ENCODE data around the gene TMEM250.

Gene TMEM250

GRCh38 chr9:136147890-136148714, 29.4 kb upstream of the TMEM250 start:
- Histone ChIP-seq H3K4me3 (ENCODE audit: low read length in 2 of 2) (no peak overlapping the region), H3K4me1 (ENCODE audit: control insufficient read depth in 2 of 2, insufficient read depth in 2 of 2, low read length in 2 of 2) (no peaks in the 10 kb centered on the region), H3K27me3 (ENCODE audit: control insufficient read depth in 2 of 2, insufficient read depth in 2 of 2, low read length in 2 of 2) (peaks cover 4 to 11% of the 10 kb centered on the region in 2 donors), H3K9me3 (ENCODE audit: control insufficient read depth in 2 of 2, low read length in 2 of 2) (no peaks in the 10 kb centered on the region), H3K9ac (ENCODE audit: low read depth in 1 of 2, low read length in 2 of 2) (no peak overlapping the region), H3K27ac (ENCODE audit: low read depth in 2 of 2, low read length in 2 of 2) (no peak overlapping the region), H3K36me3 (ENCODE audit: control insufficient read depth in 2 of 2, insufficient read depth in 2 of 2, low read length in 2 of 2) (no peaks in the 10 kb centered on the region)

DNA sequence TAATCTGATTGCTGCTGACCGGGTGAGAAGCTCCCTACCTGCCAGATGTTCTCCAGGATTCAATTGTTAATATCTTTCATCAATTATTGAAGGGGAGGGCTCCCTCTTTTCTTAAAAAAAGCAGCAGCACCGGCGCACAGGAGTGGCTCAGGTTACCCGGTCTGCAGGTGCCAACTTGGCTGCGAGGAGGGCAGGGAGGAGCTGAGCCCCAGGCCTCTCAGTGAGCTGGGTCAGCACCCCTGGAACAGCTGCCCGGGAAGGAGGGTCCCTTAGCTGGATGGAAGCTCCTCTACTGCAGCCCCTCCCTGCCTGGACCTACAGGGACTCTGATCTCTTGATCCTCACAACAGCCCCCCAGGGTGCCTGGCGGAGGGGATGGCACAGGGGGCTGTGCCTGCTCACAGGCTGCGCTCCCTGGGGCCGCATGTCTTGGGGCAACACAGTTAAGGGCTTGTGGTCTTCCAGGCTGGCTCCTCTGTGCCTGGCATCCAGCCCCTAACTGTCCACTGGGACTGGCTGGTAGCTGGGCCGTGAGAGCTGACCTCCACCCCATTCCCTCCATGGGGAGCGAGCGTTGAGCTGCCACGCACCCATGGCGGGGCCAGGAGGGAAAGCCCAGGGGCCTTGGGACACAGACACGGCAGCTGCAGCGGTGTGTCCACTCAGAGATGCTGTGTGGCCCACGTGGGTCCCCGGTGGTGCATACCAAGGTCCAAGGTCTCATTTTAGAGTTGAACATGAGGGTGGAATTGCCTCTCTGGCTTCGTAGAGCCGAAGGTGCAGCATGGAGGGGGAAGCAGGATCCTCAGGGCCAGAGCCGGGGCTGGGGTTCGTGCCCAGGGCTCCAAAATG, 28.6 kb upstream of the TMEM250 start:
- Histone ChIP-seq H3K36me3 (ENCODE audit: control insufficient read depth in 2 of 2, insufficient read depth in 2 of 2, low read length in 2 of 2) (no peaks in the 10 kb centered on the region), H3K4me1 (ENCODE audit: control insufficient read depth in 2 of 2, insufficient read depth in 2 of 2, low read length in 2 of 2) (no peaks in the 10 kb centered on the region), H3K9ac (ENCODE audit: low read depth in 1 of 2, low read length in 2 of 2) (no peak overlapping the region), H3K9me3 (ENCODE audit: control insufficient read depth in 2 of 2, low read length in 2 of 2) (no peaks in the 10 kb centered on the region), H3K27me3 (ENCODE audit: control insufficient read depth in 2 of 2, insufficient read depth in 2 of 2, low read length in 2 of 2) (peaks cover 4 to 13% of the 10 kb centered on the region in 2 donors), H3K4me3 (ENCODE audit: low read length in 2 of 2) (no peak overlapping the region), H3K27ac (ENCODE audit: low read depth in 2 of 2, low read length in 2 of 2) (no peak overlapping the region)

DNA sequence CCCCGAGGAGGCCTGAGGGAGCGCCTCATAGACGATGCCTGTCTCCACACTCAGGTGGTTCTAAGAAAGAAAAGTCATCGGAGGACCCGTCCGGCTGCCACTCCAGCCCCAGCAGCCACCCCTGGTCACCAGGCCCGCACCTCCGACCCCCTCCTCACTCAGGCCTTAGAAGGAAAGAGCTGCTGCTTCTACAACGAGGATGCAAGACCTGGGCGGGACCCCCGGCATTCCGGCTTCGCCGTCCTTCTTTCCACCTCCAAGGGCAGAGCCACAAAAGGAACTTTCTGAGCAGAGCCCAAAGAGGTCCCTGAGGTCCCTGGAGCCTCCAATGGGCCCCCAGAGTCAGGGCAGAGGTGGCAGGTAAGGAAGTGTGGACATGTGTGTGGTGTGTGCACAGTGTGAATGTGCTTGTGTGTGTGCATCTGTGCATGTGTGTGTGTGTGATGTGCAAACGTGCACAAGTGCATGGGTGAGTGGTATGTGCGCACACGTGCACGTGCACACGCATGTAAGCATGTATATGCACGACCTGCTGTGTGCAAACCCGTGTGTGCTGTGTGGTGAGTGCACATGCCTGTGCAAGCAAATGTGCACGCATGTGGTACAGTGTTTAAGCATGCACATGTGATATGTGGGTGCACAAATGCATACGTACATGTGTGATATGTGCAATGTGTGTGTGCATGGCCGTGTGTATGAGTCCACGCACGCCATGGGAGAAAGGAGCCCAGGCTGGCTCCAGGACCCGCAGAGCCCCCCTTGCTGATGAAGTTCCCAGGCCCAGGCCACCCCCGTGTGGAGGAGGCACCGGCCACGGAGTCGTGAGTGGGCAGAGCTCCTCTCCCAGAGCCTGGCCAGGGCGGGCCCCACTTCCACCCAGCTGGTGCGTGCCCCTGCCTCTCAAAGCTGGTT, 27.7 kb upstream of the TMEM250 start:
- Histone ChIP-seq H3K9me3 (ENCODE audit: control insufficient read depth in 2 of 2, low read length in 2 of 2) (no peaks in the 10 kb centered on the region), H3K4me3 (ENCODE audit: low read length in 2 of 2) (no peak overlapping the region), H3K36me3 (ENCODE audit: control insufficient read depth in 2 of 2, insufficient read depth in 2 of 2, low read length in 2 of 2) (no peaks in the 10 kb centered on the region), H3K27ac (ENCODE audit: low read depth in 2 of 2, low read length in 2 of 2) (no peak overlapping the region), H3K4me1 (ENCODE audit: control insufficient read depth in 2 of 2, insufficient read depth in 2 of 2, low read length in 2 of 2) (no peaks in the 10 kb centered on the region), H3K9ac (ENCODE audit: low read depth in 1 of 2, low read length in 2 of 2) (no peak overlapping the region), H3K27me3 (ENCODE audit: control insufficient read depth in 2 of 2, insufficient read depth in 2 of 2, low read length in 2 of 2) (peaks cover 4 to 13% of the 10 kb centered on the region in 2 donors)

DNA sequence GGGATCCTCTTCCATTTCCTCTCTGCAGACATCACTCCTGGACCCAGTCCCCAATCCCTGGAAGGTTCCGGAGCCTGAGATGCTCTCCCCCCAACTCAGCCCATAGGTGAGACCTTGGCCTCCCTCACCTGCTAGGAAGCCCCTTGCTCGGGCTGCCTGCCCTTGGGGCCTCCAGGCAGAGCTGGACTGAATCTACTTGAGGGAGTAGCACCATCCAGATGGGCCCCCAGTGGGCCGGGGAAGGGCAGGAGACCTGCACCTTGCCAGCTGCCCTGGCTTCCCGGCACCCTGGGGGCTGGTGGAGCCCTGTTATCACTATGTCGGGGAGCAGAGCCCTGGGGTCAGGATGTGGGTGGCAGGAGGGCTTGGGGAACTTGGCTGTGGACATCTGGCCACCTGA, 26.9 kb upstream of the TMEM250 start:
- Histone ChIP-seq H3K9me3 (ENCODE audit: control insufficient read depth in 2 of 2, low read length in 2 of 2) (no peaks in the 10 kb centered on the region), H3K27ac (ENCODE audit: low read depth in 2 of 2, low read length in 2 of 2) (no peak overlapping the region), H3K27me3 (ENCODE audit: control insufficient read depth in 2 of 2, insufficient read depth in 2 of 2, low read length in 2 of 2) (peaks cover 4 to 13% of the 10 kb centered on the region in 2 donors), H3K36me3 (ENCODE audit: control insufficient read depth in 2 of 2, insufficient read depth in 2 of 2, low read length in 2 of 2) (no peaks in the 10 kb centered on the region), H3K4me3 (ENCODE audit: low read length in 2 of 2) (no peak overlapping the region), H3K9ac (ENCODE audit: low read depth in 1 of 2, low read length in 2 of 2) (no peak overlapping the region), H3K4me1 (ENCODE audit: control insufficient read depth in 2 of 2, insufficient read depth in 2 of 2, low read length in 2 of 2) (no peaks in the 10 kb centered on the region)

DNA sequence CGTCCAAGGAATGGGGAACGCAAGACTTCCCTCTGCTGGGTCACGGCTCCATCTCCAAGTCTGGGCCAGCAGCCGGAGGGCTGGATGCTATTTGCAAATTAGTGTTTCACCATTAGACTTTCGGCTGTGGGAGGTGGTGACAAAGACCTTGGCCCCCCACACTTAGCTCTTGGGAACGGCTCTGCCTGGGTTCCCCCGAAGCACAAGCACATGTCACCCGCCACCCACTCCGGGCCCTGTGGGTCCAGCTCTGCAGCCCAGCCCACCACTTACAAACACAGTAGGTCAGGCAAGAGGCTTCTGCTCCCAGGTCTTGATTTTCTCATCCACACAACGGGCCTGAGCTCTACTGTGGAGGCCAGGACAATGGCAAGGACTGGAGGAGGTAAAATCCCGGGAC, 25.8 kb upstream of the TMEM250 start:
- peaks cover 4 to 13% of the 10 kb centered on the region in 2 donors for H3K27me3 ChIP-seq (ENCODE audit: control insufficient read depth in 2 of 2, insufficient read depth in 2 of 2, low read length in 2 of 2)
- no peaks in the 10 kb centered on the region for H3K9me3 ChIP-seq (ENCODE audit: control insufficient read depth in 2 of 2, low read length in 2 of 2)
- H3K36me3 ChIP-seq (ENCODE audit: control insufficient read depth in 2 of 2, insufficient read depth in 2 of 2, low read length in 2 of 2) = no peaks in the 10 kb centered on the region
- no peak overlapping the region for H3K9ac ChIP-seq (ENCODE audit: low read depth in 1 of 2, low read length in 2 of 2)
- no peaks in the 10 kb centered on the region for H3K4me1 ChIP-seq (ENCODE audit: control insufficient read depth in 2 of 2, insufficient read depth in 2 of 2, low read length in 2 of 2)
- no peak overlapping the region for H3K4me3 ChIP-seq (ENCODE audit: low read length in 2 of 2)
- H3K27ac ChIP-seq (ENCODE audit: low read depth in 2 of 2, low read length in 2 of 2) = no peak overlapping the region

- Histone ChIP-seq H3K4me3 (ENCODE audit: low read length in 2 of 2) (no peak overlapping the region), H3K9me3 (ENCODE audit: control insufficient read depth in 2 of 2, low read length in 2 of 2) (no peaks in the 10 kb centered on the region), H3K9ac (ENCODE audit: low read depth in 1 of 2, low read length in 2 of 2) (no peak overlapping the region), H3K27me3 (ENCODE audit: control insufficient read depth in 2 of 2, insufficient read depth in 2 of 2, low read length in 2 of 2) (peaks cover 4 to 13% of the 10 kb centered on the region in 2 donors), H3K4me1 (ENCODE audit: control insufficient read depth in 2 of 2, insufficient read depth in 2 of 2, low read length in 2 of 2) (no peaks in the 10 kb centered on the region), H3K36me3 (ENCODE audit: control insufficient read depth in 2 of 2, insufficient read depth in 2 of 2, low read length in 2 of 2) (no peaks in the 10 kb centered on the region), H3K27ac (ENCODE audit: low read depth in 2 of 2, low read length in 2 of 2) (no peak overlapping the region)
Measured at GRCh38 chr9:136143215-136144001, 24.7 kb upstream of the TMEM250 start.

DNA sequence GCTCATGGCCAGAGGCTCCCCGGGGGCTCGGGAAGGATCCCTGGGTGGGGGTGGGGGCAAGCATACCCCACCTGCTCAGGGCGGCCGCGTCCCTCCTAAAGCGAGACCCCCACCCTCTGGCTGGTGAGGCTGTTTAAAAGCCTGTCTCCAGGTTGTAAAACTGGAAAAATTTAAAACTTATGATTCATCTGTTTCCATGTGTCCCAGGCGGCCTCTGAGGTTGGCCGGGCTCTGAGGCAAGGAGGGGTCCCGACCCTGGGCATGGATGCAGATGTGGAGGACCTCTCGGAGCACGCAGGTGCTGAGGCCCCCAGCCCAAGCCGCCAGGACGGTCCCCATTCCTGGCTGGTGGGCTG, 24.2 kb upstream of the TMEM250 start:
- Histone ChIP-seq H3K27ac (ENCODE audit: low read depth in 2 of 2, low read length in 2 of 2) (no peak overlapping the region), H3K27me3 (ENCODE audit: control insufficient read depth in 2 of 2, insufficient read depth in 2 of 2, low read length in 2 of 2) (peaks cover 2 to 13% of the 10 kb centered on the region in 2 donors), H3K4me1 (ENCODE audit: control insufficient read depth in 2 of 2, insufficient read depth in 2 of 2, low read length in 2 of 2) (no peaks in the 10 kb centered on the region)

DNA sequence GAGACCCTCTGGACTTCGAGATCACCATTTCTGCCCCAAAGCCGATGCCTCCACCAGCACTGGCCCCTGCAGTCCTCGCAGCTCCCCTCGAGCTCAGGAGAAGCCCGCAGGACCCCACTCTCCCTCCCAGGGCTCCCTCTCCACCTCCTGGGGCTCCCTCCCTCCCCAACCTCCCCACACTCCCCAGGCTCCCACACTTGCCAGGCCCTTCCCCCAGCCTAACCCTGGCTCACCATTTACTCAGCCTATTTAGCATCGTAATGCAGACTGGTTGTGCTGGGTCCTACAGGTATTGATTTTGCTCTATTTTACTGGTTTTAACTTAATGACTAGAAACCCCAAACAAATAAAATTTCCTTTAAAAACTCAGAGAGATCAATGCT, 23.7 kb upstream of the TMEM250 start:
- H3K36me3 ChIP-seq (ENCODE audit: control insufficient read depth in 2 of 2, insufficient read depth in 2 of 2, low read length in 2 of 2) = no peaks in the 10 kb centered on the region
- no peak overlapping the region for H3K9ac ChIP-seq (ENCODE audit: low read depth in 1 of 2, low read length in 2 of 2)
- no peak overlapping the region for H3K4me3 ChIP-seq (ENCODE audit: low read length in 2 of 2)
- no peaks in the 10 kb centered on the region for H3K9me3 ChIP-seq (ENCODE audit: control insufficient read depth in 2 of 2, low read length in 2 of 2)
- H3K4me1 ChIP-seq (ENCODE audit: control insufficient read depth in 2 of 2, insufficient read depth in 2 of 2, low read length in 2 of 2) = no peaks in the 10 kb centered on the region
- peaks cover 2 to 13% of the 10 kb centered on the region in 2 donors for H3K27me3 ChIP-seq (ENCODE audit: control insufficient read depth in 2 of 2, insufficient read depth in 2 of 2, low read length in 2 of 2)
- no peak overlapping the region for H3K27ac ChIP-seq (ENCODE audit: low read depth in 2 of 2, low read length in 2 of 2)

More for the DNA sequence above, 24.2 kb upstream of the TMEM250 start:
- no peaks in the 10 kb centered on the region for H3K36me3 ChIP-seq (ENCODE audit: control insufficient read depth in 2 of 2, insufficient read depth in 2 of 2, low read length in 2 of 2)
- H3K9me3 ChIP-seq (ENCODE audit: control insufficient read depth in 2 of 2, low read length in 2 of 2) = no peaks in the 10 kb centered on the region
- no peak overlapping the region for H3K4me3 ChIP-seq (ENCODE audit: low read length in 2 of 2)
- no peak overlapping the region for H3K9ac ChIP-seq (ENCODE audit: low read depth in 1 of 2, low read length in 2 of 2)

GRCh38 chr9:136141682-136142413, 23.2 kb upstream of the TMEM250 start:
- Histone ChIP-seq H3K9ac (ENCODE audit: low read depth in 1 of 2, low read length in 2 of 2) (no peak overlapping the region), H3K4me3 (ENCODE audit: low read length in 2 of 2) (no peak overlapping the region), H3K36me3 (ENCODE audit: control insufficient read depth in 2 of 2, insufficient read depth in 2 of 2, low read length in 2 of 2) (no peaks in the 10 kb centered on the region), H3K4me1 (ENCODE audit: control insufficient read depth in 2 of 2, insufficient read depth in 2 of 2, low read length in 2 of 2) (no peaks in the 10 kb centered on the region), H3K9me3 (ENCODE audit: control insufficient read depth in 2 of 2, low read length in 2 of 2) (no peaks in the 10 kb centered on the region), H3K27ac (ENCODE audit: low read depth in 2 of 2, low read length in 2 of 2) (no peak overlapping the region), H3K27me3 (ENCODE audit: control insufficient read depth in 2 of 2, insufficient read depth in 2 of 2, low read length in 2 of 2) (peaks cover 2 to 13% of the 10 kb centered on the region in 2 donors)

All from mucosa of rectum (tissue), 2 donors.